HepG2 (cell line): Measurements from ENCODE around the gene CNR2. TPM values are rescaled to one million over a fixed set of nuclear protein-coding genes. Genes with fewer than 3 reads are reported as not detected.

ENCODE experiments used
- CREB1 ChIP-seq, 2 experiments: fragments of 450-650 bp in 1 of 2; IDR thresholded peaks; 2 replicates each; pipeline ENCODE4 v1.6.1; 2016 to 2017; ENCODE audit warnings: control low read depth in 1 of 2, mild to moderate bottlenecking in 1 of 2, missing compliant biosample characterization in 1 of 2, missing genetic modification characterization in 1 of 2
- CTCF ChIP-seq: sonication (generic); formaldehyde crosslinking; IDR thresholded peaks from 2 replicates; pipeline ENCODE4 v1.5.0; 2020; ENCODE audit warnings: mild to moderate bottlenecking, missing genetic modification reagents, moderate library complexity
- ELF1 ChIP-seq: sonication (generic); formaldehyde crosslinking; IDR thresholded peaks from 2 replicates; pipeline ENCODE4 v1.4.0; 2020; ENCODE audit warnings: missing genetic modification reagents
- HNRNPH1 ChIP-seq: fragments of 200-400 bp; formaldehyde crosslinking; optimal IDR thresholded peaks from 2 replicates; pipeline ENCODE3; 2017; ENCODE audit warnings: mild to moderate bottlenecking, low read depth, low read length
- KAT8 ChIP-seq: IDR thresholded peaks from 2 replicates; pipeline ENCODE4 v1.6.1; 2016; ENCODE audit warnings: missing genetic modification reagents, missing compliant biosample characterization
- KLF15 ChIP-seq: sonication (generic); formaldehyde crosslinking; IDR thresholded peaks from 2 replicates; pipeline ENCODE4 v1.8.1; 2023; ENCODE audit warnings: borderline replicate concordance, mild to moderate bottlenecking, inconsistent platforms, missing genetic modification reagents, mixed read lengths
- KMT2B ChIP-seq: IDR thresholded peaks from 2 replicates; pipeline ENCODE4 v1.6.1; 2016; ENCODE audit warnings: missing genetic modification reagents, missing compliant biosample characterization
- PATZ1 ChIP-seq: sonication (generic); formaldehyde crosslinking; IDR thresholded peaks from 2 replicates; pipeline ENCODE4 v1.4.0; 2020; ENCODE audit warnings: missing genetic modification reagents
- POLR2AphosphoS5 ChIP-seq: IDR thresholded peaks from 2 replicates; pipeline ENCODE4 v1.6.1; 2012; ENCODE audit warnings: low read depth, low read length
- SIN3A ChIP-seq: IDR thresholded peaks from 2 replicates; pipeline ENCODE4 v1.6.1; 2011; ENCODE audit warnings: low read depth, mild to moderate bottlenecking, control low read depth, low read length, borderline replicate concordance
- SMYD3 ChIP-seq: sonication (generic); formaldehyde crosslinking; IDR thresholded peaks from 2 replicates; pipeline ENCODE4 v1.8.1; 2023; ENCODE audit warnings: mild to moderate bottlenecking, missing genetic modification reagents
- TCF12 ChIP-seq, 2 experiments: fragments of 450-650 bp in 1 of 2; sonication (generic) in 1 of 2; formaldehyde crosslinking in 1 of 2; IDR thresholded peaks; 2 replicates each; pipeline versions ENCODE4 v1.6.1 to v1.8.0; 2017 to 2022; ENCODE audit warnings: antibody characterized with exemption in 1 of 2, mild to moderate bottlenecking in 1 of 2, missing genetic modification reagents in 1 of 2, moderate library complexity in 1 of 2
- TFDP2 ChIP-seq: sonication (generic); formaldehyde crosslinking; IDR thresholded peaks from 2 replicates; pipeline ENCODE4 v1.4.0; 2020; ENCODE audit warnings: missing genetic modification reagents
- ZNF281 ChIP-seq: sonication (generic); formaldehyde crosslinking; IDR thresholded peaks from 2 replicates; pipeline ENCODE4 v1.4.0; 2020; ENCODE audit warnings: missing genetic modification reagents, borderline replicate concordance
- ZNF333 ChIP-seq: sonication (generic); formaldehyde crosslinking; IDR thresholded peaks from 2 replicates; pipeline ENCODE4 v1.4.0; 2020; ENCODE audit warnings: mild to moderate bottlenecking, missing genetic modification reagents, borderline replicate concordance
- ZNF543 ChIP-seq: sonication (generic); formaldehyde crosslinking; IDR thresholded peaks from 2 replicates; pipeline ENCODE4 v1.4.0; 2020; ENCODE audit warnings: mild to moderate bottlenecking, missing genetic modification reagents
- ZNF770 ChIP-seq: sonication (generic); formaldehyde crosslinking; IDR thresholded peaks from 2 replicates; pipeline ENCODE4 v1.5.0; 2020; ENCODE audit warnings: mild to moderate bottlenecking, missing genetic modification reagents
- ZSCAN29 ChIP-seq: sonication (generic); formaldehyde crosslinking; conservative IDR thresholded peaks from 2 replicates; pipeline ENCODE4 v1.4.0; 2020; ENCODE audit warnings: mild to moderate bottlenecking, missing genetic modification reagents
- polyA plus RNA-seq, 8 experiments: library from polyadenylated mRNA; depleted of rRNA in 3 of 8; stranded (reverse) in 7 of 8; unstranded in 1 of 8; fragments of >200 nt; fragmentation: Illumina TruSeq in 4 of 8; extraction: Trizol in 4 of 8; gene quantifications; 2 replicates each; pipeline versions ENCODE4 v1.2.1 to v1.2.3, GENCODE V29; 2011 to 2016; ENCODE audit warnings: low read depth in 4 of 8, missing spikeins in 1 of 8, mixed read lengths in 1 of 8; ENCODE audit not compliant: insufficient read depth in 1 of 8
- total RNA-seq, 5 experiments: library from RNA; depleted of rRNA; stranded (reverse); fragments of >200 nt; fragmentation: Illumina TruSeq; extraction: Trizol; gene quantifications; 2 replicates each; pipeline ENCODE4 v1.2.3, GENCODE V29; 2016; ENCODE audit warnings: low read depth in 1 of 5

CNR2 gene
- total and polyA plus RNA-seq, 2 of the 13 experiments (the other 11 are each of a cell fraction or from before 2014, with no cell fraction given) = not detected

GRCh38 chr1:23958810-23959460, 45.8 kb upstream of the CNR2 start (continued):
- peak; percentile 51; the same call in 1 of the 2 replicates for TF ChIP-seq TFDP2 (CRISPR knock-in tag)
- TF ChIP-seq KAT8 (CRISPR knock-in tag) = 0 out of 2 replicates have a peak, but pooled peaks have one; percentile 20
- peak; percentile 66 for TF ChIP-seq POLR2AphosphoS5
- 0 out of 2 replicates have a peak, but pooled peaks have one; percentile 0 for TF ChIP-seq ZNF770 (CRISPR knock-in tag)
- TF ChIP-seq CREB1 (IDR thresholded peaks at IDR 0.05) = no peak
- TF ChIP-seq CREB1 (CRISPR knock-in tag; IDR thresholded peaks at IDR 0.05) = peak; percentile 76
- TF ChIP-seq KMT2B (CRISPR knock-in tag) = peak; percentile 7; the same call in 1 of the 2 replicates
- peak; percentile 19 for TF ChIP-seq HNRNPH1
- TF ChIP-seq TCF12 (IDR thresholded peaks at IDR 0.05) = no peak
- TF ChIP-seq TCF12 (CRISPR knock-in tag; IDR thresholded peaks at IDR 0.05) = no peak
- 0 out of 2 replicates have a peak, but pooled peaks have one; percentile 7 for TF ChIP-seq ZNF543 (CRISPR knock-in tag)
- peak; percentile 78 for TF ChIP-seq ELF1
- TF ChIP-seq SMYD3 (CRISPR knock-in tag) = peak; percentile 14; the same call in 1 of the 2 replicates
- TF ChIP-seq ZSCAN29 (CRISPR knock-in tag) = 0 out of 2 replicates have a peak, but pooled peaks have one; percentile 9
- TF ChIP-seq KLF15 (CRISPR knock-in tag) = no peak
- TF ChIP-seq CTCF (CRISPR knock-in tag) = peak; percentile 71
- TF ChIP-seq ZNF333 (CRISPR knock-in tag) = no peak; the same call in 1 of the 2 replicates
- TF ChIP-seq SIN3A = peak; percentile 71
- no peak for TF ChIP-seq ZNF281 (CRISPR knock-in tag)
- TF ChIP-seq PATZ1 = peak; percentile 52
